IPS-18a (cell line): ENCODE results near the gene OR2D2.
"Not testable (repeated sequence)": the region's sequence is repeated elsewhere in the genome, so short reads cannot be mapped to it uniquely, and the experiment has no call there.

ENCODE experiments used
- H3K27ac ChIP-seq: one replicate; pipeline ENCODE4 v1.5.1; 2013; ENCODE audit warnings: low read length
- H3K27me3 ChIP-seq: one replicate; pipeline ENCODE4 v1.6.1; 2013; ENCODE audit warnings: mild to moderate bottlenecking, low read length; ENCODE audit not compliant: control insufficient read depth, insufficient read depth
- H3K36me3 ChIP-seq: one replicate; pipeline ENCODE4 v1.6.1; 2013; ENCODE audit warnings: low read depth, low read length; ENCODE audit not compliant: control insufficient read depth
- H3K4me1 ChIP-seq: one replicate; pipeline ENCODE4 v1.6.1; 2013; ENCODE audit warnings: low read depth, low read length; ENCODE audit not compliant: control insufficient read depth
- H3K4me3 ChIP-seq: one replicate; pipeline ENCODE4 v1.5.1; 2013; ENCODE audit warnings: low read length
- H3K9ac ChIP-seq: one replicate; pipeline ENCODE4 v1.6.1; 2013; ENCODE audit warnings: mild to moderate bottlenecking, low read length, moderate library complexity
- H3K9me3 ChIP-seq: one replicate; pipeline ENCODE4 v1.6.1; 2013; ENCODE audit warnings: low read depth, low read length; ENCODE audit not compliant: control insufficient read depth

Gene OR2D2

GRCh38 chr11:6876914-6877313, 15.4 kb downstream of the OR2D2 start:
- Histone ChIP-seq H3K9ac (no peak overlapping the region), H3K4me1 (no peaks in the 10 kb centered on the region), H3K36me3 (no peaks in the 10 kb centered on the region), H3K27me3 (no peaks in the 10 kb centered on the region), H3K4me3 (no peak overlapping the region), H3K27ac (no peak overlapping the region), H3K9me3 (no peaks in the 10 kb centered on the region)

GRCh38 chr11:6876325-6876724, 16.0 kb downstream of the OR2D2 start, which contains the start of gene OR10A4:
Gene OR10A4 (plus strand): TSS chr11:6876625. CDS start chr11:6876648, 23 bp downstream.
- H3K27ac ChIP-seq = no peak within 1 kb of the TSS
- no peaks in the 10 kb centered on the region for H3K4me1 ChIP-seq
- H3K4me3 ChIP-seq = no peak within 1 kb of the TSS
- no peaks in the 10 kb centered on the region for H3K36me3 ChIP-seq
- no peaks in the 10 kb centered on the region for H3K27me3 ChIP-seq
- no peaks in the 10 kb centered on the region for H3K9me3 ChIP-seq
- H3K9ac ChIP-seq = no peak within 1 kb of the TSS

- H3K36me3 ChIP-seq = no peaks in the 10 kb centered on the region
Observed at GRCh38 chr11:6875761-6876160, 16.5 kb downstream of the OR2D2 start.

GRCh38 chr11:6871278-6871677, 21.0 kb downstream of the OR2D2 start:
- Histone ChIP-seq H3K9ac (no peak overlapping the region), H3K36me3 (no peaks in the 10 kb centered on the region), H3K4me1 (no peaks in the 10 kb centered on the region), H3K27me3 (no peaks in the 10 kb centered on the region), H3K4me3 (no peak overlapping the region), H3K9me3 (no peaks in the 10 kb centered on the region), H3K27ac (no peak overlapping the region)

More at GRCh38 chr11:6875761-6876160, 16.5 kb downstream of the OR2D2 start:
- Histone ChIP-seq H3K4me3 (no peak overlapping the region), H3K27ac (no peak overlapping the region), H3K9ac (no peak overlapping the region), H3K27me3 (no peaks in the 10 kb centered on the region), H3K9me3 (no peaks in the 10 kb centered on the region), H3K4me1 (no peaks in the 10 kb centered on the region)

GRCh38 chr11:6864438-6864837, 27.9 kb downstream of the OR2D2 start:
- Histone ChIP-seq H3K27me3 (no peaks in the 10 kb centered on the region), H3K9me3 (no peaks in the 10 kb centered on the region), H3K9ac (no peak overlapping the region), H3K4me1 (no peaks in the 10 kb centered on the region), H3K36me3 (no peaks in the 10 kb centered on the region), H3K27ac (no peak overlapping the region), H3K4me3 (no peak overlapping the region)

- no peaks in the 10 kb centered on the region for H3K9me3 ChIP-seq
- no peaks in the 10 kb centered on the region for H3K4me1 ChIP-seq
- no peaks in the 10 kb centered on the region for H3K36me3 ChIP-seq
- H3K4me3 ChIP-seq = no peak within 1 kb of the TSS
- no peaks in the 10 kb centered on the region for H3K27me3 ChIP-seq
- no peak within 1 kb of the TSS for H3K9ac ChIP-seq
- no peak within 1 kb of the TSS for H3K27ac ChIP-seq
Observed at GRCh38 chr11:6862961-6863360, 29.3 kb downstream of the OR2D2 start, which contains the start of gene OR10A2. Gene OR10A2 (plus strand): TSS chr11:6863057. CDS start chr11:6869755, 6,698 bp downstream.

GRCh38 chr11:6856871-6857270, 35.4 kb downstream of the OR2D2 start:
- Histone ChIP-seq H3K4me1 (no peaks in the 10 kb centered on the region), H3K9ac (no peak overlapping the region), H3K36me3 (no peaks in the 10 kb centered on the region), H3K9me3 (peaks cover 4% of the 10 kb centered on the region), H3K4me3 (no peak overlapping the region), H3K27ac (no peak overlapping the region), H3K27me3 (no peaks in the 10 kb centered on the region)

- Histone ChIP-seq H3K4me3 (no peak overlapping the region), H3K27ac (no peak overlapping the region), H3K4me1 (no peaks in the 10 kb centered on the region), H3K9ac (no peak overlapping the region), H3K36me3 (no peaks in the 10 kb centered on the region), H3K9me3 (peaks cover 4% of the 10 kb centered on the region), H3K27me3 (no peaks in the 10 kb centered on the region)
Observed at GRCh38 chr11:6855971-6856541, 36.2 kb downstream of the OR2D2 start.

- not testable (repeated sequence) for H3K36me3 ChIP-seq, H3K27me3 ChIP-seq, H3K4me3 ChIP-seq, H3K4me1 ChIP-seq, H3K9ac ChIP-seq, H3K9me3 ChIP-seq, H3K27ac ChIP-seq
Observed at GRCh38 chr11:6854801-6855200, 37.5 kb downstream of the OR2D2 start.

- Histone ChIP-seq H3K9ac (no peak overlapping the region), H3K27ac (no peak overlapping the region), H3K36me3 (no peaks in the 10 kb centered on the region), H3K4me1 (no peaks in the 10 kb centered on the region), H3K9me3 (peaks cover 4% of the 10 kb centered on the region), H3K4me3 (no peak overlapping the region), H3K27me3 (no peaks in the 10 kb centered on the region)
Observed at GRCh38 chr11:6850526-6850925, 41.8 kb downstream of the OR2D2 start.

GRCh38 chr11:6845383-6845782, 46.9 kb downstream of the OR2D2 start, which contains the start of gene OR10A5:
Gene OR10A5 (plus strand): TSS chr11:6845683. CDS start chr11:6845683, 0 bp downstream.
- H3K27me3 ChIP-seq = no peaks in the 10 kb centered on the region
- H3K27ac ChIP-seq = no peak within 1 kb of the TSS
- no peaks in the 10 kb centered on the region for H3K36me3 ChIP-seq
- no peak within 1 kb of the TSS for H3K4me3 ChIP-seq
- no peaks in the 10 kb centered on the region for H3K9me3 ChIP-seq
- H3K4me1 ChIP-seq = no peaks in the 10 kb centered on the region
- no peak within 1 kb of the TSS for H3K9ac ChIP-seq

- Histone ChIP-seq H3K4me3 (no peak overlapping the region), H3K9me3 (no peaks in the 10 kb centered on the region), H3K36me3 (no peaks in the 10 kb centered on the region), H3K9ac (no peak overlapping the region), H3K4me1 (no peaks in the 10 kb centered on the region), H3K27ac (no peak overlapping the region), H3K27me3 (no peaks in the 10 kb centered on the region)
Observed at GRCh38 chr11:6844356-6844755, 47.9 kb downstream of the OR2D2 start.
